ENCODE measurements around the gene DOCK4. TPM values are rescaled to one million over a fixed set of nuclear protein-coding genes. Genes with fewer than 3 reads are reported as not detected.

Gene DOCK4
- total and polyA plus RNA-seq, 2 experiments from 2014 or later: 2.1 to 5.0 TPM

- Histone ChIP-seq H3K4me1 (ENCODE audit: insufficient read depth) (no peaks in the 10 kb centered on the region), H2AFZ (no peak overlapping the region), H3K79me2 (ENCODE audit: insufficient read depth) (no peaks in the 10 kb centered on the region), H3K27me3 (replicated peaks; ENCODE audit: insufficient read depth) (no peaks in the 10 kb centered on the region), H3F3A (ENCODE audit: insufficient read depth) (no peaks in the 10 kb centered on the region), H3K36me3 (ENCODE audit: low read depth) (no peaks in the 10 kb centered on the region), H3K9ac (no peak overlapping the region), H3K27ac (no peak overlapping the region), H4K20me1 (ENCODE audit: insufficient read depth) (no peaks in the 10 kb centered on the region), H3K4me2 (ENCODE audit: unreplicated experiment) (no peak overlapping the region), H3K9me2 (ENCODE audit: insufficient read depth) (no peaks in the 10 kb centered on the region), H3K4me3 (no peak overlapping the region), H3K9me3 (ENCODE audit: low read depth) (no peaks in the 10 kb centered on the region)
- 86% methylated on average over 3 of the region's 3 CpGs for WGBS, 2 experiments (ENCODE audit: low coverage in 1 of 2, low lambda C conversion rate in 2 of 2, missing lambda C conversion rate in 2 of 2)
- in situ Hi-C loops (cut with MboI): no loop called here
- TF ChIP-seq EZH2 (IDR thresholded peaks at IDR 0.05; ENCODE audit: insufficient read depth, poor library complexity, severe bottlenecking) (no peak), EZH2phosphoT487 (IDR thresholded peaks at IDR 0.05; ENCODE audit: insufficient read depth, low read depth) (no peak)
- peak; percentile 17 for DNase-seq
Measured at GRCh38 chr7:111931016-111931517, 275.1 kb downstream of the DOCK4 start.

- no peaks in the 10 kb centered on the region for H3K9me3 ChIP-seq (ENCODE audit: low read depth)
- no peak overlapping the region for H3K27ac ChIP-seq
- no peaks in the 10 kb centered on the region for H3K9me2 ChIP-seq (ENCODE audit: insufficient read depth)
- H3K79me2 ChIP-seq (ENCODE audit: insufficient read depth): no peaks in the 10 kb centered on the region
- no peak for DNase-seq
- no peak overlapping the region for H3K4me3 ChIP-seq
- no peaks in the 10 kb centered on the region for H3K27me3 ChIP-seq (replicated peaks; ENCODE audit: insufficient read depth)
- H3K9ac ChIP-seq: no peak overlapping the region
- H3K4me1 ChIP-seq (ENCODE audit: insufficient read depth): no peaks in the 10 kb centered on the region
- H4K20me1 ChIP-seq (ENCODE audit: insufficient read depth): no peaks in the 10 kb centered on the region
- H2AFZ ChIP-seq: no peak overlapping the region
- TF ChIP-seq EZH2 (IDR thresholded peaks at IDR 0.05; ENCODE audit: insufficient read depth, poor library complexity, severe bottlenecking): no peak
- no peak for TF ChIP-seq EZH2phosphoT487 (IDR thresholded peaks at IDR 0.05; ENCODE audit: insufficient read depth, low read depth)
- in situ Hi-C loops (cut with MboI): no loop called here
- H3K4me2 ChIP-seq (ENCODE audit: unreplicated experiment): no peak overlapping the region
- no peaks in the 10 kb centered on the region for H3K36me3 ChIP-seq (ENCODE audit: low read depth)
- no peaks in the 10 kb centered on the region for H3F3A ChIP-seq (ENCODE audit: insufficient read depth)
Measured at GRCh38 chr7:111929264-111929663, 276.9 kb downstream of the DOCK4 start.

GRCh38 chr7:111927353-111928019, 278.7 kb downstream of the DOCK4 start:
- in situ Hi-C loops (cut with MboI): no loop called here
- H2AFZ ChIP-seq: no peak overlapping the region
- H3K4me1 ChIP-seq (ENCODE audit: insufficient read depth): no peaks in the 10 kb centered on the region
- H3K36me3 ChIP-seq (ENCODE audit: low read depth): no peaks in the 10 kb centered on the region
- TF ChIP-seq EZH2phosphoT487 (IDR thresholded peaks at IDR 0.05; ENCODE audit: insufficient read depth, low read depth) (no peak), EZH2 (IDR thresholded peaks at IDR 0.05; ENCODE audit: insufficient read depth, poor library complexity, severe bottlenecking) (no peak)
- WGBS, 2 experiments (ENCODE audit: low coverage in 1 of 2, low lambda C conversion rate in 2 of 2, missing lambda C conversion rate in 2 of 2): 93 to 94% methylated on average over 4 of the region's 4 CpGs
- no peak overlapping the region for H3K4me2 ChIP-seq (ENCODE audit: unreplicated experiment)
- H3K9ac ChIP-seq: no peak overlapping the region
- no peaks in the 10 kb centered on the region for H3F3A ChIP-seq (ENCODE audit: insufficient read depth)
- no peak for DNase-seq
- no peaks in the 10 kb centered on the region for H4K20me1 ChIP-seq (ENCODE audit: insufficient read depth)
- no peaks in the 10 kb centered on the region for H3K27me3 ChIP-seq (replicated peaks; ENCODE audit: insufficient read depth)
- H3K27ac ChIP-seq: no peak overlapping the region
- no peak overlapping the region for H3K4me3 ChIP-seq
- H3K9me3 ChIP-seq (ENCODE audit: low read depth): no peaks in the 10 kb centered on the region
- no peaks in the 10 kb centered on the region for H3K9me2 ChIP-seq (ENCODE audit: insufficient read depth)
- no peaks in the 10 kb centered on the region for H3K79me2 ChIP-seq (ENCODE audit: insufficient read depth)

GRCh38 chr7:111920329-111920728, 285.9 kb downstream of the DOCK4 start:
- H3K4me3 ChIP-seq: no peak overlapping the region
- in situ Hi-C loops (cut with MboI): no loop called here

More at GRCh38 chr7:111920329-111920728, 285.9 kb downstream of the DOCK4 start:
- Histone ChIP-seq H3K9me2 (ENCODE audit: insufficient read depth) (no peaks in the 10 kb centered on the region), H4K20me1 (ENCODE audit: insufficient read depth) (no peaks in the 10 kb centered on the region), H3K36me3 (ENCODE audit: low read depth) (no peaks in the 10 kb centered on the region), H3F3A (ENCODE audit: insufficient read depth) (no peaks in the 10 kb centered on the region), H3K9me3 (ENCODE audit: low read depth) (no peaks in the 10 kb centered on the region), H3K4me2 (ENCODE audit: unreplicated experiment) (no peak overlapping the region), H3K27me3 (replicated peaks; ENCODE audit: insufficient read depth) (peaks cover 10% of the 10 kb centered on the region; the same call in 1 of the 2 replicates), H3K9ac (no peak overlapping the region), H3K4me1 (ENCODE audit: insufficient read depth) (no peaks in the 10 kb centered on the region), H3K79me2 (ENCODE audit: insufficient read depth) (no peaks in the 10 kb centered on the region), H3K27ac (no peak overlapping the region), H2AFZ (no peak overlapping the region)
- no peak for TF ChIP-seq EZH2 (IDR thresholded peaks at IDR 0.05; ENCODE audit: insufficient read depth, poor library complexity, severe bottlenecking)
- TF ChIP-seq EZH2phosphoT487 (IDR thresholded peaks at IDR 0.05; ENCODE audit: insufficient read depth, low read depth): no peak
- 94% methylated on average over 1 of the region's 1 CpG for WGBS, 2 experiments (ENCODE audit: low coverage in 1 of 2, low lambda C conversion rate in 2 of 2, missing lambda C conversion rate in 2 of 2)
- DNase-seq: no peak
